Psoas muscle (tissue), 8 donors: ENCODE measurements around the gene CAST. TPM values are rescaled to one million over a fixed set of nuclear protein-coding genes. Genes with fewer than 3 reads are reported as not detected.

Experiments used
- ATAC-seq, 4 donors: fragments of 200-7000 bp; cut with Tn5 transposase; one replicate each; pipeline ENCODE4 v1.9.1; 2020; ENCODE audit warnings: moderate library complexity in 3 of 4, mild to moderate bottlenecking in 2 of 4
- DNase-seq, 2 donors: peaks; one replicate each; pipeline ENCODE4 v3.0.0-alpha.2; 2020
- H3K27ac ChIP-seq: fragments of 200-600 bp; one replicate; pipeline ENCODE4 v1.8.0; 2022
- H3K27me3 ChIP-seq, 3 donors: fragments of 200-600 bp in 1 of 3; one replicate each; pipeline versions ENCODE4 v1.6.1 to v1.8.0; 2013 to 2022; ENCODE audit warnings: low read length in 2 of 3, mild to moderate bottlenecking in 2 of 3, moderate library complexity in 1 of 3; ENCODE audit not compliant: insufficient read depth in 3 of 3
- H3K36me3 ChIP-seq, 2 donors: fragments of 200-600 bp in 1 of 2; one replicate each; pipeline versions ENCODE4 v1.6.1 to v1.8.0; 2013 to 2022; ENCODE audit warnings: low read depth in 1 of 2, mild to moderate bottlenecking in 1 of 2, moderate library complexity in 1 of 2; ENCODE audit not compliant: insufficient read depth in 1 of 2
- H3K4me1 ChIP-seq: fragments of 200-600 bp; one replicate; pipeline ENCODE4 v1.8.0; 2022
- H3K4me3 ChIP-seq: fragments of 200-600 bp; one replicate; pipeline ENCODE4 v1.8.0; 2022; ENCODE audit warnings: mild to moderate bottlenecking
- H3K9me3 ChIP-seq: fragments of 200-600 bp; one replicate; pipeline ENCODE4 v1.8.0; 2022
- WGBS, 3 donors: extraction: QIAGEN DNeasy Blood & Tissue Kit; methylation state at CpG; one replicate each; pipeline versions ENCODE4 v1.1.6 to v1.1.7; 2013; 5-methylcytosine and 5-hydroxymethylcytosine counted together
- intact Hi-C, 2 donors: fragments of 100-400 bp; cut with DNase I; formaldehyde crosslinking; loops; one replicate each; pipeline versions ENCODE4 v1.11.0 to v1.14.2; 2022
- polyA plus RNA-seq, 3 donors: library from polyadenylated mRNA; stranded (reverse); fragments of 200-250 nt; gene quantifications; one replicate each; pipeline ENCODE4 v1.2.3, GENCODE V29; 2013
- total RNA-seq, 4 donors: library from RNA; stranded (reverse); fragmentation: NEBNext Ultra II Directional in 2 of 4; extraction: Animal tissue kit (Norgen Biotek cat#: 25700) in 2 of 4; gene quantifications; one replicate each; pipeline versions ENCODE4 v1.2.1 to v1.2.4, GENCODE V29; 2021 to 2023
- TF ChIP-seq, protein P1 (sequence below): fragments of 200-600 bp; IDR thresholded peaks from one replicate; pipeline ENCODE4 v1.8.0; 2022; ENCODE audit warnings: antibody characterized with exemption
- donor health status: healthy with polysubstance abuse.
- donor health status: DM: no; HTN: no; CAD: no; lungs with moderate emphysema.
- donor health status: Bipolar disorder and iron deficiency.
- donor health status: healthy.
- donor health status: DM: yes; HTN: yes; CAD: no.
- donor health status: DM: no; HTN: no; CAD: no.
- donor health status: DM: no; HTN: no; CAD: no.
- donor health status: DM: yes; HTN: yes; CAD: no.

The CAST gene
- total and polyA plus RNA-seq, 7 donors: 193 to 447 (median 312) TPM

DNA sequence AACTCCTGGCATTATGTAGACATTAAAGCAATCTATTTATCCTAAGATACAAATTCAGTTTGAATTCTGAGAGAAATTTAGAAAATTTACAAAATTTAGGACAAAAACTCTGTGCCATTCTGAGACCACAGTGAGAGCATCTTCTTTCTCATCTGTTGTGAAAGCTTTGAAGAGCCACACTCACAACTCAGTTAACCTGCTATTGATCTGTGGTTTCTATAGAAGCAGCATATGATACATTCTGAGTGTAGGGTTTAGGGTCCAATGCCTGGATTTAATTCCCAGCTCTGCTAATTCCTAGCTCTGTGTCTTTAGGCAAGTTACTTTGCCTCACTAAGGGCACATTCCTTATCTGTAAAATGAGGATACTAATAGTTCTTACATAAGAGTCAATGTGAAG is 21.6 kb downstream of the CAST start:
- Histone ChIP-seq H3K4me1 (no peaks in the 10 kb centered on the region), H3K4me3 (no peak overlapping the region), H3K9me3 (no peaks in the 10 kb centered on the region), H3K27me3 (no peaks in the 10 kb centered on the region), H3K27ac (no peak overlapping the region), H3K36me3 (peaks cover 0 to 8% of the 10 kb centered on the region in 2 donors)
- intact Hi-C loops: no loop called here
- TF ChIP-seq, protein P1, sequence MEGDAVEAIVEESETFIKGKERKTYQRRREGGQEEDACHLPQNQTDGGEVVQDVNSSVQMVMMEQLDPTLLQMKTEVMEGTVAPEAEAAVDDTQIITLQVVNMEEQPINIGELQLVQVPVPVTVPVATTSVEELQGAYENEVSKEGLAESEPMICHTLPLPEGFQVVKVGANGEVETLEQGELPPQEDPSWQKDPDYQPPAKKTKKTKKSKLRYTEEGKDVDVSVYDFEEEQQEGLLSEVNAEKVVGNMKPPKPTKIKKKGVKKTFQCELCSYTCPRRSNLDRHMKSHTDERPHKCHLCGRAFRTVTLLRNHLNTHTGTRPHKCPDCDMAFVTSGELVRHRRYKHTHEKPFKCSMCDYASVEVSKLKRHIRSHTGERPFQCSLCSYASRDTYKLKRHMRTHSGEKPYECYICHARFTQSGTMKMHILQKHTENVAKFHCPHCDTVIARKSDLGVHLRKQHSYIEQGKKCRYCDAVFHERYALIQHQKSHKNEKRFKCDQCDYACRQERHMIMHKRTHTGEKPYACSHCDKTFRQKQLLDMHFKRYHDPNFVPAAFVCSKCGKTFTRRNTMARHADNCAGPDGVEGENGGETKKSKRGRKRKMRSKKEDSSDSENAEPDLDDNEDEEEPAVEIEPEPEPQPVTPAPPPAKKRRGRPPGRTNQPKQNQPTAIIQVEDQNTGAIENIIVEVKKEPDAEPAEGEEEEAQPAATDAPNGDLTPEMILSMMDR: no peak
- DNase-seq (no peak), ATAC-seq (no peak)

DNA sequence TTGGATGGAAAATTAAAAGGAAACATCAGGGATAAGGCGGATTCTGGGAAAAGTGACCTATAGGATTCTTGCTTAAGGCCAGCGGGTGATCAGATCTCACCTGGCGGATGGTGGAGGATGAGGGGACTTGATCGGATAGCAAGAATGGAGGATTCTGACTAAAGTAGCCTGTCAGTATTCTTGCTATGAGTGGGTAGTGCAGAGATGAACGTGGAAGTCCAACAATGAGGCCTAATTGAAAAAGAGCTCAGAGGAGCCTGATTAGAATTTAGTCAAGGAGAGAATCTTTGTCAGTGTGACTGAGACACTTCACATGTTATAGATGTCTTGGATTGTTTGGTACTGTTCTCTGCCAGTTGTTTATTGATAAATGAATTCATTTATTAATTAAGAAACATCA is 24.9 kb downstream of the CAST start:
- no peak overlapping the region for H3K4me3 ChIP-seq
- no peak for DNase-seq
- no peaks in the 10 kb centered on the region for H3K27me3 ChIP-seq
- ATAC-seq: peak in 1 of 4 donors; percentile 16
- TF ChIP-seq, protein P1: no peak
- H3K4me1 ChIP-seq: peaks cover 18% of the 10 kb centered on the region
- intact Hi-C loops: loop anchor here in 1 of 2 donors (5.0 kb wide), 1 partner anchor 70 kb away; no protein-coding TSS in a partner anchor
- WGBS, 3 donors: 95 to 98% (median 95%) methylated on average over 5 of the region's 5 CpGs
- peaks cover 0 to 8% of the 10 kb centered on the region in 2 donors for H3K36me3 ChIP-seq
- H3K27ac ChIP-seq: no peak overlapping the region
- H3K9me3 ChIP-seq: no peaks in the 10 kb centered on the region

DNA sequence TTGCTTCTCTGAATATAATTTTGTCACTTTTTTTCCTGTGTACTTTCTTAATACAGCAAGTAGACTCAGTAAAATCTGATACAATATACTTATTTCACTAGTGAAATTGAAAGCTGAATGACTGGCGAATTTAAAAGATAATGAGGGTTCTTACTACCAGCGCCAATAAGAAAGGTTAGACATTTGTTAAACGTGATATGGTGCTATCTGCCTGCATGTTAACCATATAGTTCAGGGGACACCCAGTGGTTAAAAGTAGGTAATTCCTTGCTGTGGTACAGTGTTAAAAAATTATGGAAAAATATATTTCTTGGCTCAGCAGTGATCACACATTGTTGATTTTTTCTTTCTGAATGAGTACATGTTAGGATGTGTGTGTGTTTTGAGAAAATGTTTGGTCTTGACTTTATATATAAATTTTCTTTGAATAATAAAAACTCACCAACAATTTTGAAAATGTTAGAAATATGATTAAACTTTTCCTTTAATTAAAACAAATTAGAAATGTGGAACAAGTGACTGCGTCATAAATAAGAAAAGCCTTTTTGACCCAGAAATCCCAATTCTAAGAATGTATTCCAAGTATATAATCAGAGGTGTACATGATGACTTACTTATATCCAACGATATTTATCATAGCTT is 25.8 kb downstream of the CAST start:
- no peaks in the 10 kb centered on the region for H3K27me3 ChIP-seq
- 39 to 44% (median 43%) methylated on average over 5 of the region's 5 CpGs for WGBS, 3 donors
- no peak overlapping the region for H3K4me3 ChIP-seq
- peak; percentile 54 to 79 (median 64) for ATAC-seq
- no peaks in the 10 kb centered on the region for H3K9me3 ChIP-seq
- peaks cover 0 to 8% of the 10 kb centered on the region in 2 donors for H3K36me3 ChIP-seq
- H3K4me1 ChIP-seq: peaks cover 23% of the 10 kb centered on the region
- TF ChIP-seq, protein P1: peak; percentile 65
- no peak overlapping the region for H3K27ac ChIP-seq
- intact Hi-C loops: loop anchor here (1.0 to 5.0 kb wide), 2 partner anchors 71 to 74 kb away; no protein-coding TSS in a partner anchor
- no peak for DNase-seq

DNA sequence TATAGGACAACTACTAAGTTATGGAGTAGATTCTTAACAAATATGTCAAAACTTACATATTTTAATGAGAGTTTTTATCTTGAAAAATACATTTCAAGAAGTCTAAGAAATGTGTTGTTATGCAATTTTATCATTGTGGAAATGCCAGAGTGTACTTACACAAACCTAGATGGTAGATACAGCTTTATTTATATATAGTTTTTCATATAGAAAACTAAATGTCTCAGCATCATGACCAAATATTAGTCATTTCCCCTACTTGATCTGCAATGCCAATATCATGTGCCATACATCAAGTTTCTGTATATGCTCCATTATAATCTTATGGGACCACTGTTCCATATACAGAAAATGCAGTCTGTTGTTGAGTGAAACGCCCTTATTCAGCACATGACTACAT is 28.7 kb downstream of the CAST start:
- TF ChIP-seq, protein P1: no peak
- Histone ChIP-seq H3K27ac (peak overlapping the region; percentile 71), H3K9me3 (no peaks in the 10 kb centered on the region), H3K36me3 (peaks cover 0 to 4% of the 10 kb centered on the region in 2 donors), H3K4me3 (no peak overlapping the region), H3K4me1 (peaks cover 29% of the 10 kb centered on the region), H3K27me3 (no peaks in the 10 kb centered on the region)
- no peak for DNase-seq
- no peak for ATAC-seq
- WGBS, 3 donors: 82 to 83% (median 83%) methylated on average over 1 of the region's 1 CpG
- intact Hi-C loops: loop anchor here in 1 of 2 donors (5.0 kb wide), 1 partner anchor 1129 kb away; no protein-coding TSS in a partner anchor
